SK-N-SH (cell line): ENCODE data around the gene NDUFB4. TPM values are rescaled to one million over a fixed set of nuclear protein-coding genes. Genes with fewer than 3 reads are reported as not detected.

Experiments
- CTCF ChIA-PET: fragments of 300-600, 350-600 bp; formaldehyde crosslinking; extraction: SDS; loops from one replicate; lab custom pipeline; 2021; lab: Yijun Ruan, JAX
- POLR2A ChIA-PET: fragments of 350-600 bp; sonication (Branson Sonifier 250); formaldehyde crosslinking; extraction: SDS; loops from one replicate; lab custom pipeline; 2020; ENCODE audit warnings: antibody characterized with exemption, inconsistent platforms; lab: Yijun Ruan, JAX
- DNase-seq: peaks from one replicate; pipeline ENCODE4 v3.0.0; 2012
- H2AFZ ChIP-seq: fragments of 200-600 bp; sonication (generic); 2 replicates; pipeline ENCODE4 v1.8.1; 2016; ENCODE audit warnings: antibody characterized with exemption, mild to moderate bottlenecking, low read depth
- H3F3A ChIP-seq: fragments of 200-600 bp; sonication (generic); replicated peaks from 2 replicates; pipeline ENCODE3; 2016; ENCODE audit warnings: antibody characterized with exemption, mild to moderate bottlenecking; ENCODE audit not compliant: insufficient read depth
- H3K27ac ChIP-seq, 2 experiments: fragments of 200-500 bp in 1 of 2; fragments of 200-600 bp in 1 of 2; sonication (Bioruptor generic) in 1 of 2; sonication (generic), shearing (Covaris generic) in 1 of 2; 2 replicates each; pipeline versions ENCODE4 v1.5.1 to v1.6.1; 2014 to 2016; ENCODE audit warnings: low read depth in 2 of 2, inconsistent platforms in 1 of 2, low read length in 1 of 2, mild to moderate bottlenecking in 1 of 2, mixed read lengths in 1 of 2
- H3K27me3 ChIP-seq: fragments of 200-600 bp; sonication (generic), shearing (Covaris generic); 2 replicates; pipeline ENCODE4 v1.6.1; 2016; ENCODE audit warnings: mixed run types; ENCODE audit not compliant: insufficient read depth
- H3K36me3 ChIP-seq, 2 experiments: fragments of 200-500 bp in 1 of 2; fragments of 200-600 bp in 1 of 2; sonication (Bioruptor generic) in 1 of 2; sonication (generic) in 1 of 2; replicated peaks in 1 of 2; 2 replicates each; pipeline versions ENCODE3 to v1.5.1; 2014 to 2016; ENCODE audit warnings: low read length in 1 of 2, mild to moderate bottlenecking in 1 of 2; ENCODE audit not compliant: insufficient read depth in 2 of 2, control insufficient read depth in 1 of 2
- H3K4me1 ChIP-seq, 2 experiments: fragments of 200-500 bp in 1 of 2; fragments of 200-600 bp in 1 of 2; sonication (Bioruptor generic) in 1 of 2; sonication (generic), shearing (Covaris generic) in 1 of 2; 2 replicates each; pipeline versions ENCODE4 v1.5.1 to v1.6.1; 2014 to 2016; ENCODE audit warnings: low read depth in 1 of 2, low read length in 1 of 2, mixed run types in 1 of 2; ENCODE audit not compliant: insufficient read depth in 2 of 2, control insufficient read depth in 1 of 2
- H3K4me2 ChIP-seq: fragments of 200-600 bp; sonication (generic), shearing (Covaris generic); 2 replicates; pipeline ENCODE4 v1.6.1; 2017; ENCODE audit warnings: mixed run types
- H3K4me3 ChIP-seq, 2 experiments: fragments of 200-500 bp in 1 of 2; fragments of 200-600 bp in 1 of 2; sonication (Bioruptor generic) in 1 of 2; sonication (generic), shearing (Covaris generic) in 1 of 2; 2 replicates each; pipeline versions ENCODE4 v1.5.1 to v1.8.1; 2014 to 2016; ENCODE audit warnings: low read depth in 2 of 2, inconsistent platforms in 1 of 2, low read length in 1 of 2, mild to moderate bottlenecking in 1 of 2, mixed read lengths in 1 of 2, moderate library complexity in 1 of 2
- H3K79me2 ChIP-seq: fragments of 200-600 bp; sonication (generic); 2 replicates; pipeline ENCODE4 v1.8.1; 2017; ENCODE audit warnings: mild to moderate bottlenecking; ENCODE audit not compliant: insufficient read depth
- H3K9ac ChIP-seq: fragments of 200-600 bp; sonication (generic); 2 replicates; pipeline ENCODE4 v1.6.1; 2017; ENCODE audit warnings: mixed run types
- H3K9me2 ChIP-seq: fragments of 200-600 bp; sonication (generic); 2 replicates; pipeline ENCODE4 v1.6.1; 2017; ENCODE audit warnings: mixed run types
- H3K9me3 ChIP-seq: fragments of 200-600 bp; sonication (generic); 2 replicates; pipeline ENCODE4 v1.6.1; 2017; ENCODE audit warnings: mixed run types, mild to moderate bottlenecking, moderate library complexity
- H4K20me1 ChIP-seq: fragments of 200-600 bp; sonication (generic); 2 replicates; pipeline ENCODE4 v1.6.1; 2017; ENCODE audit warnings: mild to moderate bottlenecking, mixed run types; ENCODE audit not compliant: insufficient read depth
- EZH2phosphoT487 ChIP-seq: fragments of 200-600 bp; sonication (generic); IDR thresholded peaks from 2 replicates; pipeline ENCODE4 v1.6.1; 2017; ENCODE audit warnings: low read depth, mixed run types, mild to moderate bottlenecking, antibody characterized with exemption, moderate library complexity, borderline replicate concordance
- FOSL2 ChIP-seq: IDR thresholded peaks from 2 replicates; pipeline ENCODE4 v1.4.0; 2012; ENCODE audit warnings: low read depth, mild to moderate bottlenecking, moderate library complexity, borderline replicate concordance
- FOXJ3 ChIP-seq: sonication (generic); formaldehyde crosslinking; IDR thresholded peaks from 2 replicates; pipeline ENCODE4 v1.5.1; 2020; ENCODE audit warnings: mild to moderate bottlenecking, missing genetic modification reagents
- GATA2 ChIP-seq: sonication (generic); formaldehyde crosslinking; IDR thresholded peaks from 2 replicates; pipeline ENCODE4 v1.5.0; 2020; ENCODE audit warnings: mild to moderate bottlenecking, missing genetic modification reagents
- NRF1 ChIP-seq: IDR thresholded peaks from 2 replicates; pipeline ENCODE4 v1.6.1; 2012; ENCODE audit warnings: low read depth, mild to moderate bottlenecking, low read length
- RAD21 ChIP-seq: IDR thresholded peaks from 2 replicates; pipeline ENCODE4 v1.6.1; 2012; ENCODE audit warnings: mild to moderate bottlenecking, low read length
- RXRA ChIP-seq: IDR thresholded peaks from 2 replicates; pipeline ENCODE4 v1.4.0; 2012; ENCODE audit warnings: low read depth, mild to moderate bottlenecking, borderline replicate concordance
- TCF12 ChIP-seq: IDR thresholded peaks from 2 replicates; pipeline ENCODE4 v1.4.0; 2012
- TEAD4 ChIP-seq: IDR thresholded peaks from 2 replicates; pipeline ENCODE4 v1.4.0; 2012; ENCODE audit warnings: mild to moderate bottlenecking, borderline replicate concordance; ENCODE audit not compliant: insufficient read depth
- YY1 ChIP-seq: IDR thresholded peaks from 2 replicates; pipeline ENCODE4 v1.4.0; 2012; ENCODE audit warnings: low read depth, mild to moderate bottlenecking
- WGBS: methylation state at CpG from one replicate; pipeline ENCODE4 v1.1.6; 2017; ENCODE audit warnings: low lambda C conversion rate; 5-methylcytosine and 5-hydroxymethylcytosine counted together
- polyA plus RNA-seq, 3 experiments: library from polyadenylated mRNA; depleted of rRNA; stranded (reverse); fragments of >200 nt; gene quantifications; 2 replicates each; pipeline ENCODE4 v1.2.3, GENCODE V29; 2012
- TF ChIP-seq, protein P1 (sequence below): IDR thresholded peaks from 2 replicates; pipeline ENCODE4 v1.4.0; 2012; ENCODE audit warnings: low read depth, borderline replicate concordance
- TF ChIP-seq, protein P2 (sequence below): fragments of 150-350 bp; IDR thresholded peaks from 2 replicates; pipeline ENCODE4 v1.6.1; 2016; ENCODE audit warnings: mild to moderate bottlenecking, low read depth, low read length
- TF ChIP-seq, protein P3 (sequence below): fragments of 150-350 bp; IDR thresholded peaks from 2 replicates; pipeline ENCODE4 v1.6.1; 2017; ENCODE audit warnings: antibody characterized with exemption, low read length, low read depth, borderline replicate concordance
- TF ChIP-seq, protein P4 (sequence below): IDR thresholded peaks from 2 replicates; pipeline ENCODE4 v1.6.1; 2012; ENCODE audit warnings: mild to moderate bottlenecking, low read depth, low read length, moderate library complexity

NDUFB4 gene
- polyA plus RNA-seq, 1 of the 3 experiments (the other 2 are of a cell fraction), result 332 TPM

DNA sequence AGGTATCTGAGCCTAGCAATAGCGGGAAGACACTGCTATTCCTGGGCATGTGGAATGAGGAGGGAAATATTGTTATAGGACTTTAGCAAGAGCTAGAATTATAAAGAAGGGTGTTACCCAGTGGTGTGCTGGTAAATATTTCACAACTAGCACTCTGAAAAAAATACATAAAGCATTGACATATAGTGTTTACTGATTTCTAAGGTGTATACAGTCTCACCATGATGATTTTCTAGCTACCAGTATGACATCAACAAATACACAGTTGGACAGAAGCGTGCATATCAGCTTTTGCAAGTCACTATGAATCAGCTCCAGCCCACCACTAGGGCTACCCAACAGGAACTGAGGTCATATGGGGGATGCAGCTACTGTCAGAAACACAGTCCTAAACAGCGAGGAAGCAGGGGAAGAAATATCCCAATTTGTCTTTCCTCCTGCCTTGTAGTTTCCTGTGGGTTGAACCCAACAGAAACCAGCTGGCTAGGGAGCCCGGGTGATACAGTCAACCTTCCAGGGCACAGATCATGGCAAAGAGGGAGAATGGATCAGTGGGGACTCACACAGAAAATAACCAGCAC, 46.3 kb downstream of the NDUFB4 start:
- Histone ChIP-seq H3K27ac (no peak overlapping the region), H3K27me3 (no peaks in the 10 kb centered on the region), H3K9me2 (no peaks in the 10 kb centered on the region), H3K4me1 (no peaks in the 10 kb centered on the region), H3F3A (no peaks in the 10 kb centered on the region), H3K79me2 (no peaks in the 10 kb centered on the region), H4K20me1 (no peaks in the 10 kb centered on the region), H3K9ac (no peak overlapping the region), H3K36me3 (no peaks in the 10 kb centered on the region), H3K9me3 (no peaks in the 10 kb centered on the region)
- whole genome bisulfite sequencing, result 67% methylated on average over 4 of the region's 4 CpGs
- POLR2A ChIA-PET, result no interaction called here
- TF ChIP-seq, protein P1, sequence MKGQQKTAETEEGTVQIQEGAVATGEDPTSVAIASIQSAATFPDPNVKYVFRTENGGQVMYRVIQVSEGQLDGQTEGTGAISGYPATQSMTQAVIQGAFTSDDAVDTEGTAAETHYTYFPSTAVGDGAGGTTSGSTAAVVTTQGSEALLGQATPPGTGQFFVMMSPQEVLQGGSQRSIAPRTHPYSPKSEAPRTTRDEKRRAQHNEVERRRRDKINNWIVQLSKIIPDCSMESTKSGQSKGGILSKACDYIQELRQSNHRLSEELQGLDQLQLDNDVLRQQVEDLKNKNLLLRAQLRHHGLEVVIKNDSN, result no peak
- TF ChIP-seq, protein P2, sequence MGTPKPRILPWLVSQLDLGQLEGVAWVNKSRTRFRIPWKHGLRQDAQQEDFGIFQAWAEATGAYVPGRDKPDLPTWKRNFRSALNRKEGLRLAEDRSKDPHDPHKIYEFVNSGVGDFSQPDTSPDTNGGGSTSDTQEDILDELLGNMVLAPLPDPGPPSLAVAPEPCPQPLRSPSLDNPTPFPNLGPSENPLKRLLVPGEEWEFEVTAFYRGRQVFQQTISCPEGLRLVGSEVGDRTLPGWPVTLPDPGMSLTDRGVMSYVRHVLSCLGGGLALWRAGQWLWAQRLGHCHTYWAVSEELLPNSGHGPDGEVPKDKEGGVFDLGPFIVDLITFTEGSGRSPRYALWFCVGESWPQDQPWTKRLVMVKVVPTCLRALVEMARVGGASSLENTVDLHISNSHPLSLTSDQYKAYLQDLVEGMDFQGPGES, result no peak
- TF ChIP-seq, protein P3, sequence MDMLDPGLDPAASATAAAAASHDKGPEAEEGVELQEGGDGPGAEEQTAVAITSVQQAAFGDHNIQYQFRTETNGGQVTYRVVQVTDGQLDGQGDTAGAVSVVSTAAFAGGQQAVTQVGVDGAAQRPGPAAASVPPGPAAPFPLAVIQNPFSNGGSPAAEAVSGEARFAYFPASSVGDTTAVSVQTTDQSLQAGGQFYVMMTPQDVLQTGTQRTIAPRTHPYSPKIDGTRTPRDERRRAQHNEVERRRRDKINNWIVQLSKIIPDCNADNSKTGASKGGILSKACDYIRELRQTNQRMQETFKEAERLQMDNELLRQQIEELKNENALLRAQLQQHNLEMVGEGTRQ, result no peak
- TF ChIP-seq EZH2phosphoT487, result no peak
- no peak for TF ChIP-seq FOXJ3 (CRISPR knock-in tag)
- TF ChIP-seq RAD21, result no peak
- TF ChIP-seq GATA2 (CRISPR knock-in tag), result no peak
- no peak for TF ChIP-seq YY1
- no peak for TF ChIP-seq NRF1
- no peak for TF ChIP-seq TEAD4
- no peak for TF ChIP-seq RXRA
- no peak for TF ChIP-seq FOSL2
- no peak for TF ChIP-seq TCF12
- TF ChIP-seq, protein P4, sequence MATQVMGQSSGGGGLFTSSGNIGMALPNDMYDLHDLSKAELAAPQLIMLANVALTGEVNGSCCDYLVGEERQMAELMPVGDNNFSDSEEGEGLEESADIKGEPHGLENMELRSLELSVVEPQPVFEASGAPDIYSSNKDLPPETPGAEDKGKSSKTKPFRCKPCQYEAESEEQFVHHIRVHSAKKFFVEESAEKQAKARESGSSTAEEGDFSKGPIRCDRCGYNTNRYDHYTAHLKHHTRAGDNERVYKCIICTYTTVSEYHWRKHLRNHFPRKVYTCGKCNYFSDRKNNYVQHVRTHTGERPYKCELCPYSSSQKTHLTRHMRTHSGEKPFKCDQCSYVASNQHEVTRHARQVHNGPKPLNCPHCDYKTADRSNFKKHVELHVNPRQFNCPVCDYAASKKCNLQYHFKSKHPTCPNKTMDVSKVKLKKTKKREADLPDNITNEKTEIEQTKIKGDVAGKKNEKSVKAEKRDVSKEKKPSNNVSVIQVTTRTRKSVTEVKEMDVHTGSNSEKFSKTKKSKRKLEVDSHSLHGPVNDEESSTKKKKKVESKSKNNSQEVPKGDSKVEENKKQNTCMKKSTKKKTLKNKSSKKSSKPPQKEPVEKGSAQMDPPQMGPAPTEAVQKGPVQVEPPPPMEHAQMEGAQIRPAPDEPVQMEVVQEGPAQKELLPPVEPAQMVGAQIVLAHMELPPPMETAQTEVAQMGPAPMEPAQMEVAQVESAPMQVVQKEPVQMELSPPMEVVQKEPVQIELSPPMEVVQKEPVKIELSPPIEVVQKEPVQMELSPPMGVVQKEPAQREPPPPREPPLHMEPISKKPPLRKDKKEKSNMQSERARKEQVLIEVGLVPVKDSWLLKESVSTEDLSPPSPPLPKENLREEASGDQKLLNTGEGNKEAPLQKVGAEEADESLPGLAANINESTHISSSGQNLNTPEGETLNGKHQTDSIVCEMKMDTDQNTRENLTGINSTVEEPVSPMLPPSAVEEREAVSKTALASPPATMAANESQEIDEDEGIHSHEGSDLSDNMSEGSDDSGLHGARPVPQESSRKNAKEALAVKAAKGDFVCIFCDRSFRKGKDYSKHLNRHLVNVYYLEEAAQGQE, result no peak
- TF ChIP-seq, all 33 proteins: peak for 0
- DNase-seq, result no peak
- no peak overlapping the region for H3K4me3 ChIP-seq
- no peak overlapping the region for H3K4me2 ChIP-seq
- CTCF ChIA-PET, result interaction anchor here (0.9 to 1.5 kb wide), 4 partner anchors 9 to 75 kb away, joined by 3 to 5 read pairs (median 4); no protein-coding TSS in a partner anchor
- no peak overlapping the region for H2AFZ ChIP-seq
